ENCODE measurements around the gene ANKRD62. TPM values are rescaled to one million over a fixed set of nuclear protein-coding genes. Genes with fewer than 3 reads are reported as not detected.
"Not testable (repeated sequence)": the region's sequence is repeated elsewhere in the genome, so short reads cannot be mapped to it uniquely, and the experiment has no call there.

ANKRD62 gene
- total RNA-seq, 1 donor = not detected

- no peaks in the 10 kb centered on the region for H3K4me1 ChIP-seq (ENCODE audit: insufficient read depth, low read length)
- H3K27me3 ChIP-seq (ENCODE audit: insufficient read depth, low read length) = peaks cover 4% of the 10 kb centered on the region
- H3K4me3 ChIP-seq (ENCODE audit: low read length) = no peak overlapping the region
- H3K9me3 ChIP-seq (ENCODE audit: low read depth, low read length) = no peaks in the 10 kb centered on the region
Observed at GRCh38 chr18:12102136-12102842, 8.6 kb downstream of the ANKRD62 start.

GRCh38 chr18:12106471-12106870 lies 12.8 kb downstream of the ANKRD62 start:
- Histone ChIP-seq H3K9me3 (ENCODE audit: low read depth, low read length) (no peaks in the 10 kb centered on the region), H3K4me3 (ENCODE audit: low read length) (no peak overlapping the region), H3K27me3 (ENCODE audit: insufficient read depth, low read length) (peaks cover 4% of the 10 kb centered on the region), H3K4me1 (ENCODE audit: insufficient read depth, low read length) (no peaks in the 10 kb centered on the region)

DNA sequence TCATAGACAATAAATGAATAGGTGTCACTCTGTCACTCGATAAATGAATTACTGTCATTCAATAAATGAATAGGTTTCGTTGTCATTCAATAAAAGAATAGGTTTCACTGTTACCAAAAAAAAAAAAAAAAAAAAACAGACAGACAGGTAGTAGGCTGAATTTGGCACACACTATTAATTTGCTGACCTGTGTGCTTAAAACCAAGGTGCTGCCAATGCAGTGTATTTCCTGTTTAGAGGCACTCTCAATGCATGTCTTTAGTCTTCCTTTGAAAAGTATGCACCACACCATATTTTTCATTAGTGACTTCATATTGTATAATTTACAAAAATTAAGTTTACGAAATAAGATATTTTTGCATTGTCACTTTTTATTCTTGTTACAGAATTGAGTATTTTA lies 16.2 kb downstream of the ANKRD62 start:
- no peaks in the 10 kb centered on the region for H3K9me3 ChIP-seq (ENCODE audit: low read depth, low read length)
- H3K4me1 ChIP-seq (ENCODE audit: insufficient read depth, low read length) = no peaks in the 10 kb centered on the region
- no peak overlapping the region for H3K4me3 ChIP-seq (ENCODE audit: low read length)
- peaks cover 4% of the 10 kb centered on the region for H3K27me3 ChIP-seq (ENCODE audit: insufficient read depth, low read length)

- Histone ChIP-seq H3K4me3 (ENCODE audit: low read length) (no peak overlapping the region), H3K27me3 (ENCODE audit: insufficient read depth, low read length) (no peaks in the 10 kb centered on the region), H3K9me3 (ENCODE audit: low read depth, low read length) (no peaks in the 10 kb centered on the region)
Observed at GRCh38 chr18:12113999-12114646, 20.5 kb downstream of the ANKRD62 start.

DNA sequence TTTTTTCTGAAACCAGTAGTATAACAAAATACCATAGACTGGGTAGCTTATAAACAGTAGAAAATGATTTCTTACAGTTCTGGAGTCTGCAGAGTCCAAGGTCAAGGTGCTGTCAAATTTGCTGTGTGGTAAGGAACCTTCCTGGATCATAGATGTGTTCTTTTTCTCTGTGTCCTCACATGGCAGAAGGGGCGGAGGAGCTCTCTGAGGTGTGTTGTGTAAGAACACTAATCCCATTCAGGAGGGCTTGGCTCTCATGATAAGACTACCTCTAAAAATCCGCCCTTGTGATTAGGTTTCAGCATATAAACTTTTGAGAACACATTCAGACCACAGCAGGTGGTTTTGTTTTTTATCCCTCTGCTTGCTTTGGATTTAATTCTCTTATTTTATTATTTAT lies 25.7 kb downstream of the ANKRD62 start:
- Histone ChIP-seq H3K27me3 (ENCODE audit: insufficient read depth, low read length) (peaks cover 7% of the 10 kb centered on the region), H3K4me1 (ENCODE audit: insufficient read depth, low read length) (no peaks in the 10 kb centered on the region), H3K9me3 (ENCODE audit: low read depth, low read length) (no peaks in the 10 kb centered on the region), H3K4me3 (ENCODE audit: low read length) (no peak overlapping the region)

More at GRCh38 chr18:12113999-12114646, 20.5 kb downstream of the ANKRD62 start:
- no peaks in the 10 kb centered on the region for H3K4me1 ChIP-seq (ENCODE audit: insufficient read depth, low read length)

DNA sequence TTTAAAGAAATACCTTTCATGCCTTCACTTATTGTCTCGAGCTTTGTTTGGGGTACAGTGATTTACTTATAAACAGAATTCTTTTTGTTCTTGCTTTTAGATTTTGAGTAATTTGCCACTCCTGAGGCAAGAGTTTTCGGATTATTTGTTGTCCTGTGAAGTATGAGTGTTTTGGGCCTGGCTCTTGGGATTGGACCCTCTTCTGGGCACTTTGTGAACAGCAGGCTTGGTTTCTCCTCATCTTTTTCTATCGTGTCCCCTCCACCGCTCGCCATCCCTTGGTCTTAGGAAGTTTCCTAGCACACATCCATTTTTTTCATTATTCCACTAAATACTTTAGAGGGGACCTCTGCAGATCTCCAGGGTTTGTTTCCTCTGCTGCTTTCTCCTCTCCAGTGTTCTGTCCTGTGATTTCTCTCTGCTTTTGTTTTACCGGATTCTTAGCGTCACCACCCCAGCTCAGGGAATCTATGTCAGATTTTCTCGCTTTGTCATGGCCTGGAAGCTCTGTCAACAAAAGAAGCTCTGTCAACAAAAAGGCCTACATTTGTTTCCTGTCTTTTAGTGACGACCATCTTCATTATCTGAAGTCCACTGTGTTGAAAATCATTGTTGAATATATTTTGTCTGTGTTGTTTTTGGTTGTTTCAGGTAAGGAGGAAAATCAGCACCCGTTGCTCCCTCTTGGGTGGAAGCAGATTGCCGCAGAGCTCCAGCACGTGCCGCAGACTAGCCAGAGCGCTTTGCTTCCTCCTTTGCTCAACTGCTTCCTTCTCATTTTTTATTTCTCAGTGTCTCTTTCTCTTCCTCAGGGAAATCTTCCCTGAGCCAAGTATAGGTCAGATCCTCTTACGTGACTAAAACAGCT lies 27.8 kb downstream of the ANKRD62 start:
- no peak overlapping the region for H3K4me3 ChIP-seq (ENCODE audit: low read length)
- H3K27me3 ChIP-seq (ENCODE audit: insufficient read depth, low read length) = peaks cover 13% of the 10 kb centered on the region
- H3K9me3 ChIP-seq (ENCODE audit: low read depth, low read length) = no peaks in the 10 kb centered on the region
- no peaks in the 10 kb centered on the region for H3K4me1 ChIP-seq (ENCODE audit: insufficient read depth, low read length)

DNA sequence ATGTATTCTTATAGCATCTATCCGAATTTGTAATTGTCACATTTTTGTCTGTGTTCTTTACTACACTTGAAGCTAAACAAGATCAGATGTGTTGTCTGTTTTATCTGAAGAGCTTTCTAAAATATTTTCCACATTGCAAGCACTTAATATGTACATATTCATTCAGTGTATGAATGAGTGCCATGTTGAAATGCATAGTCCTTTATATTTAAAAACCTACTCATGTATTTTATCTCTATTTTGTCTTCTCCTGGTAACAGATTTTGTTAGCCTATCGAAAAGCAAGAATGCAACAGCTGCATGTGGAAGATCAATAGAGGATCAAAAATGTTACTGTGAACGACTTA lies 28.4 kb downstream of the ANKRD62 start:
- not testable (repeated sequence) for H3K9me3 ChIP-seq (ENCODE audit: low read depth, low read length); H3K4me3 ChIP-seq (ENCODE audit: low read length); H3K4me1 ChIP-seq (ENCODE audit: insufficient read depth, low read length)
- peaks cover 13% of the 10 kb centered on the region for H3K27me3 ChIP-seq (ENCODE audit: insufficient read depth, low read length)

GRCh38 chr18:12127647-12128046 lies 34.0 kb downstream of the ANKRD62 start:
- peaks cover 13% of the 10 kb centered on the region for H3K27me3 ChIP-seq (ENCODE audit: insufficient read depth, low read length)
- not testable (repeated sequence) for H3K4me3 ChIP-seq (ENCODE audit: low read length); H3K9me3 ChIP-seq (ENCODE audit: low read depth, low read length); H3K4me1 ChIP-seq (ENCODE audit: insufficient read depth, low read length)

DNA sequence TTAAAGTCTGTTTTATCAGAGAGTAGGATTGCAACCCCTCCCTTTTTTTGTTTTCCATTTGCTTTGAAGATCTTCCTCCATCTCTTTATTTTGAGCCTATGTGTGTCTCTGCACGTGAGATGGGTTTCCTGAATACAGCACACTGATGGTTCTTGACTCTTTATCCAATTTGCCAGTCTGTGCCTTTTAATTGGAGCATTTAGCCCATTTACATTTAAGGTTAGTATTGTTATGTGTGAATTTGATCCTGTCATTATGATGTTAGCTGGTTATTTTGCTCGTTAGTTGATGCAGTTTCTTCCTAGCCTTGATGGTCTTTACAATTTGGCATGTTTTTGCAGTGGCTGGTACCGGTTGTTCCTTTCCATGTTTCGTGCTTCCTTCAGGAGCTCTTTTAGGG lies 45.2 kb downstream of the ANKRD62 start:
- not testable (repeated sequence) for H3K4me1 ChIP-seq (ENCODE audit: insufficient read depth, low read length); H3K27me3 ChIP-seq (ENCODE audit: insufficient read depth, low read length); H3K9me3 ChIP-seq (ENCODE audit: low read depth, low read length); H3K4me3 ChIP-seq (ENCODE audit: low read length)

GRCh38 chr18:12140866-12141265 lies 47.2 kb downstream of the ANKRD62 start:
- H3K4me3 ChIP-seq (ENCODE audit: low read length); H3K27me3 ChIP-seq (ENCODE audit: insufficient read depth, low read length); H3K9me3 ChIP-seq (ENCODE audit: low read depth, low read length); H3K4me1 ChIP-seq (ENCODE audit: insufficient read depth, low read length): not testable (repeated sequence)

GRCh38 chr18:12141778-12142177 lies 48.1 kb downstream of the ANKRD62 start:
- not testable (repeated sequence) for H3K27me3 ChIP-seq (ENCODE audit: insufficient read depth, low read length); H3K9me3 ChIP-seq (ENCODE audit: low read depth, low read length); H3K4me1 ChIP-seq (ENCODE audit: insufficient read depth, low read length); H3K4me3 ChIP-seq (ENCODE audit: low read length)

GRCh38 chr18:12149431-12149830 lies 55.8 kb downstream of the ANKRD62 start:
- H3K4me3 ChIP-seq (ENCODE audit: low read length); H3K27me3 ChIP-seq (ENCODE audit: insufficient read depth, low read length); H3K4me1 ChIP-seq (ENCODE audit: insufficient read depth, low read length); H3K9me3 ChIP-seq (ENCODE audit: low read depth, low read length): not testable (repeated sequence)

GRCh38 chr18:12154361-12154760 lies 60.7 kb downstream of the ANKRD62 start:
- Histone ChIP-seq H3K4me1 (ENCODE audit: insufficient read depth, low read length) (no peaks in the 10 kb centered on the region), H3K9me3 (ENCODE audit: low read depth, low read length) (no peaks in the 10 kb centered on the region), H3K4me3 (ENCODE audit: low read length) (no peak overlapping the region), H3K27me3 (ENCODE audit: insufficient read depth, low read length) (no peaks in the 10 kb centered on the region)

- H3K9me3 ChIP-seq (ENCODE audit: low read depth, low read length) = no peaks in the 10 kb centered on the region
- no peaks in the 10 kb centered on the region for H3K4me1 ChIP-seq (ENCODE audit: insufficient read depth, low read length)
- no peaks in the 10 kb centered on the region for H3K27me3 ChIP-seq (ENCODE audit: insufficient read depth, low read length)
- no peak overlapping the region for H3K4me3 ChIP-seq (ENCODE audit: low read length)
Observed at GRCh38 chr18:12155996-12156395, 62.4 kb downstream of the ANKRD62 start.

DNA sequence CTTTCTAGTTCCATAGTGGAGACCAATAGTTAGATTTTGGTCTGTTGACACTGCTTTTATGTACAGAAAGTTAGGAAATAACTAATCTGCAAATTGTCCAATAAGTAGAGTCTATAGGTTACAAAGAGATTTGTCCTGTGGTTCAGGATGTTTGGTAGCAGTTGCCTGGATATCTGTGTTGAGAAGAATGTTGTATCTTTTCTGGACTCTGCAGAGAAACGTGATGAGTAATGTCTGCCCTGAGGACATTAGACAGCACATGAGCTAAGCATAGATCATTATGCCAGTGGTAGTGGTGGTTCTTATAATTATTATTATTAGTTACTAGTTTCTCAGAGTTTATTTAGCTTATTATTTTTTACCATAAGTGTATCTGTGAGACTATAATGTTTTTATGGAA lies 65.8 kb downstream of the ANKRD62 start:
- H3K4me3 ChIP-seq (ENCODE audit: low read length) = no peak overlapping the region
- no peaks in the 10 kb centered on the region for H3K9me3 ChIP-seq (ENCODE audit: low read depth, low read length)
- no peaks in the 10 kb centered on the region for H3K4me1 ChIP-seq (ENCODE audit: insufficient read depth, low read length)
- no peaks in the 10 kb centered on the region for H3K27me3 ChIP-seq (ENCODE audit: insufficient read depth, low read length)
